ENCODE results near the gene NFYC.

- TF ChIP-seq CTCF (IDR thresholded peaks at IDR 0.05) (no peak), POLR2A (IDR thresholded peaks at IDR 0.05) (no peak), POLR2AphosphoS5 (IDR thresholded peaks at IDR 0.05) (no peak), EP300 (IDR thresholded peaks at IDR 0.05) (no peak)
These were observed 59.0 kb downstream of the NFYC start for GRCh38 chr1:40750451-40750908.

Measured in sigmoid colon (tissue), 4 donors.